Activated T-helper 1 cell treated with anti-CD3 and anti-CD28 coated beads, Interleukin-12 subunit alpha, Interleukin-12 subunit beta, Interleukin-2, Interleukin-4 antibody, amounts not matched to agents 30 ng/mL and 10 ng/mL and 1 ng/mL, durations not matched to agents 14 hours and 24 hours and 36 hours (primary cell): ENCODE results near the gene PRKCB. TPM values are rescaled to one million over a fixed set of nuclear protein-coding genes. Genes with fewer than 3 reads are reported as not detected.
"Not testable (repeated sequence)": the region's sequence is repeated elsewhere in the genome, so short reads cannot be mapped to it uniquely, and the experiment has no call there.

Source experiments
- DNase-seq: peaks from one replicate; pipeline ENCODE4 v3.0.0; 2021; ENCODE audit warnings: low spot score
- H3K27ac Mint-ChIP-seq: one replicate; pipeline ENCODE4 v1.8.0; 2021; ENCODE audit warnings: mild to moderate bottlenecking, mixed read lengths
- H3K27me3 Mint-ChIP-seq: one replicate; pipeline ENCODE4 v1.8.0; 2022; ENCODE audit warnings: mild to moderate bottlenecking, moderate library complexity, mixed read lengths; ENCODE audit not compliant: insufficient read depth
- H3K36me3 Mint-ChIP-seq: one replicate; pipeline ENCODE4 v1.8.0; 2021; ENCODE audit warnings: low read depth, mixed read lengths
- H3K4me1 Mint-ChIP-seq: one replicate; pipeline ENCODE4 v1.8.0; 2021; ENCODE audit warnings: low read depth, mixed read lengths
- H3K4me3 Mint-ChIP-seq: one replicate; pipeline ENCODE4 v1.8.0; 2021; ENCODE audit warnings: mild to moderate bottlenecking, moderate library complexity, mixed read lengths
- H3K9me3 Mint-ChIP-seq: one replicate; pipeline ENCODE4 v1.8.0; 2021; ENCODE audit warnings: mixed read lengths
- intact Hi-C: fragments of 100-400 bp; cut with micrococcal nuclease; formaldehyde crosslinking; loops from one replicate; pipeline ENCODE4 v1.15.1; 2024
- total RNA-seq: library from RNA; stranded (reverse); gene quantifications from 2 replicates; pipeline ENCODE4 v1.2.3, GENCODE V29; 2022

Gene PRKCB
- total RNA-seq, 1 donor from 2014 or later: 100 TPM

DNA sequence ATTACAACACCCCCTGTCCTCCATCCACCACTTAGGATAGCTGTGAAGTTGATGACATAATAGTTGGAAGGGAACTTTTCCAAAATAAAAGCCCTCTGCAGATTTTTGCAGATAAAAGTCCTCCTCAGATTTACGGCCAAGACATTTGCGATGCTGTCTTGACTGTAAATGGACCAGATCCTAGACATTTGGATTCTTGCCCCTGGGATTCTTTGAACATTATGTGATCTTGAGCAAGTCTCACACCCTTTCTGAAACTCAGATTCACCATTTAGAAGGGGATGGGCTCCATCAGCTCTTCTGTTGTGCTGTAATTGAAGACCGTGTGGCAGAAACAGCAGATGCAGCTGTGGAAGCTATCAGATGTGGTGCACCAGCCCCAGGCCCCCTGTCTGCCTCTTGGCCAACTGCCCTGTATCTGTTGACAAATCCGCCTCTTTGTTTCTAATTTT is 266.5 kb downstream of the PRKCB start:
- H3K27ac Mint-ChIP-seq: no peak overlapping the region
- no peaks in the 10 kb centered on the region for H3K27me3 Mint-ChIP-seq
- peaks cover 6% of the 10 kb centered on the region for H3K9me3 Mint-ChIP-seq
- no peak overlapping the region for H3K4me3 Mint-ChIP-seq
- H3K36me3 Mint-ChIP-seq: peaks cover 21% of the 10 kb centered on the region
- DNase-seq: no peak
- intact Hi-C loops: no loop called here
- H3K4me1 Mint-ChIP-seq: peaks cover 4% of the 10 kb centered on the region

DNA sequence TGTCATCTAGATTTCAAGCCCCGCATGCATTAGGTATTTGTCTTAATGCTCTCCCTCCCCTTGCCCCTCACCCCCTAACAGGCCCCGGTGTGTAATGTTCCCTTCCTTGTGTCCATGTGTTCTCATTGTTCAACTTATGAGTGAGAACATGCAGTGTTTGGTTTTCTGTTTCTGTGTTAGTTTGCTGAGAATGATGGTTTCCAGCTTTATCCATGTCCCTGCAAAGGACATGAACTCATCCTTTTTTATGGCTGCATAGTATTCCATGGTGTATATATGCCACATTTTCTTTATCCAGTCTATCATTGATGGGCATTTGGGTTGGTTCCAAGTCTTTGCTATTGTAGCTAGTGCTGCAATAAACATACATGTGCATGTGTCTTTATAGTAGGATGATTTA is 269.7 kb downstream of the PRKCB start:
- H3K27me3 Mint-ChIP-seq, DNase-seq, H3K9me3 Mint-ChIP-seq, H3K27ac Mint-ChIP-seq, H3K4me3 Mint-ChIP-seq, intact Hi-C loops, H3K4me1 Mint-ChIP-seq: not testable (repeated sequence)
- H3K36me3 Mint-ChIP-seq: peaks cover 11% of the 10 kb centered on the region

DNA sequence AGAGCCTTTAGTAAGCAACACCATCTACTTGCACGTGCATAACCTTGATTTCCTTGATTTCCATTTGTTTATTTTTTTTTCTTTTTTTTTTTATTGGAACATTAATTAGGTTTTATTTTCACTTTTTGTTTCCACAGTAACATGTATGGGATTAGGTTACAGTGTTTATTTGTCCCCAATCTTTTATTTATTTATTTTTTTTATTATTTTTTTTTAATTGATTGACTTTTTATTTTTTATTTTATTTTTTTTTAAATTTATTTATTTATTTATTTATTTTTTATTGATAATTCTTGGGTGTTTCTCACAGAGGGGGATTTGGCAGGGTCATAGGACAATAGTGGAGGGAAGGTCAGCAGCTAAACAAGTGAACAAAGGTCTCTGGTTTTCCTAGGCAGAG is 272.3 kb downstream of the PRKCB start:
- peaks cover 11% of the 10 kb centered on the region for H3K36me3 Mint-ChIP-seq
- intact Hi-C loops, DNase-seq, H3K9me3 Mint-ChIP-seq, H3K27me3 Mint-ChIP-seq, H3K4me1 Mint-ChIP-seq, H3K27ac Mint-ChIP-seq, H3K4me3 Mint-ChIP-seq: not testable (repeated sequence)

DNA sequence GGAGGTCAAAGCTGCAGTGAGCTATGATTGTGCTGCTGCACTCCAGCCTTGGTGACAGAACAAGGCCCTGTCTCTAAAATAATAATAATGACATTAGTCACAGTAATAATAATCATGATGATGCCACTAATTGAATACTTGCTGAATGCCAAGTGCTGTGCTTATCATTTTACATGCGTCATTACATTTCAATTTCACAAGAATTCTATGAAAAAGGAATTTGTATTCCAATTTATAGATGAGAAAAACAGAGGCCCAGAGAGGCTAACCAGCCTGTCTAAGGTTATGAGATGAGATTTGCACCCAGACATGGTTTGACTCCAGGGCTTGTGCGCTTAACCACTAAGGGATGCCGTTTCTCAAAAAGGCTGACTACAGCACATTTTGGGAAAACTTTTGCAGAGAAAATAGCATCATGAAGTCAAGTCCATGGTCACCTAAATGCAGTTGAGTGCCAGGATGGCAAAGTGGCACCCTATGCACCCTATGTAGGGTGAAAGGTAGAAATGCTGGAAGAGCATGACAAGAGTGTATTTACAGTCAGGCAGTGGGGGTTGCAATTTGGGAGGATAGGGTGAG is 276.0 kb downstream of the PRKCB start:
- Mint-ChIP-seq H3K27ac (no peak overlapping the region), H3K27me3 (no peaks in the 10 kb centered on the region), H3K36me3 (peaks cover 4% of the 10 kb centered on the region), H3K4me1 (no peaks in the 10 kb centered on the region), H3K4me3 (no peak overlapping the region), H3K9me3 (no peaks in the 10 kb centered on the region)
- no peak for DNase-seq
- intact Hi-C loops: no loop called here

DNA sequence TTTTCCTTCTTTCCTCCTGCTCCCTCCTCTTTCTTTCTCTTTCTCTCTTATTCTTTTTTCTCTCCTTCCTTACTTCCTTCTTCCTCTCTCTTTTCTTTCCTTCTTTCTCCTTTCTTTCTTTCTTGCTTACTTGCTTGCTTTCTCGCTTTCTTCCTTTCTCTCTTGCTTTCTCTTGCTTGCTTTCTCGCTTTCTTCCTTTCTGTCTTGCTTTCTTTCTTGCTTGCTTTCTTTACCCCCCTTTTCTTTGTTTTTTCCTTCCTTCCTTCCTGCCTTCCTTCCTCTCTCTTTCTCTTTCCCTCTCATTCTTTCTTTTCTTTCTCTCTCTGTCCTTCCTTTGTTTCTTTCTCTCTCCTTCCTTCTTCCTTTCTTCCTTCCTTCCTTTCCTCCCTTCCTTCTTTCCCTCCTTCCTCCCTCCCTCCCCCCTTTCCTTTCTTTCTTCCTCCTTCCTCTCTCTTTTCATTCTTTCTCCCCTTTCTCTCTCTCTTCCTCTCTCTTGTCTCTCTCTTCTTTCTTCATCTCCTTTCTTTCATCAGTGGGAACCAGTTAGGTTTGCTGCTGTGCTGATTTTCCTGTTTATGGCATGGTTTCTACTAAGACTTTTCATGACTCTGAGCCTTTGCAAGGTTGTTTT is 277.4 kb downstream of the PRKCB start:
- peaks cover 4% of the 10 kb centered on the region for H3K36me3 Mint-ChIP-seq
- no peak overlapping the region for H3K27ac Mint-ChIP-seq
- DNase-seq: no peak
- no peaks in the 10 kb centered on the region for H3K9me3 Mint-ChIP-seq
- H3K4me1 Mint-ChIP-seq: no peaks in the 10 kb centered on the region
- H3K27me3 Mint-ChIP-seq: no peaks in the 10 kb centered on the region
- no peak overlapping the region for H3K4me3 Mint-ChIP-seq
- intact Hi-C loops: no loop called here

DNA sequence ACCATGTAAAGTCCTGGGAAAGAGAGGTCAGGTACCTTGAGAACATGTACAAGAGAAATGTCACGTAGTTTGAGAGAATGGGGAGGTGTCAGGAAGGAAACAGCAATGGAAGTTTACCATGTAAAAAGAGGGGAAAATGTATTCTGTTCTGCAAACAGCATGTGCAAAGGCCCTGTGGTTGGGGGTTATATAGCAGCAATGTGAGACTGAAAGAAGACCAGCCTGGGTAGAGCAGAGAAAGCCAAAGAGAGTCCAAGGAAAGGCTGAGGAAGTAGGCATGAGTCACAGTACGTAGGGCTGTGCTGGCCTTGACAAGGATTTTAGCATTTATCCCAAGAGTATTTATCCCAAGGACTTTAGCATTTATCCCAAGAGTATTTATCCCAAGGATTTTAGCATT is 279.1 kb downstream of the PRKCB start:
- Mint-ChIP-seq H3K27ac (no peak overlapping the region), H3K4me3 (no peak overlapping the region), H3K9me3 (no peaks in the 10 kb centered on the region), H3K36me3 (peaks cover 9% of the 10 kb centered on the region), H3K27me3 (no peaks in the 10 kb centered on the region), H3K4me1 (no peaks in the 10 kb centered on the region)
- intact Hi-C loops: no loop called here
- DNase-seq: no peak

DNA sequence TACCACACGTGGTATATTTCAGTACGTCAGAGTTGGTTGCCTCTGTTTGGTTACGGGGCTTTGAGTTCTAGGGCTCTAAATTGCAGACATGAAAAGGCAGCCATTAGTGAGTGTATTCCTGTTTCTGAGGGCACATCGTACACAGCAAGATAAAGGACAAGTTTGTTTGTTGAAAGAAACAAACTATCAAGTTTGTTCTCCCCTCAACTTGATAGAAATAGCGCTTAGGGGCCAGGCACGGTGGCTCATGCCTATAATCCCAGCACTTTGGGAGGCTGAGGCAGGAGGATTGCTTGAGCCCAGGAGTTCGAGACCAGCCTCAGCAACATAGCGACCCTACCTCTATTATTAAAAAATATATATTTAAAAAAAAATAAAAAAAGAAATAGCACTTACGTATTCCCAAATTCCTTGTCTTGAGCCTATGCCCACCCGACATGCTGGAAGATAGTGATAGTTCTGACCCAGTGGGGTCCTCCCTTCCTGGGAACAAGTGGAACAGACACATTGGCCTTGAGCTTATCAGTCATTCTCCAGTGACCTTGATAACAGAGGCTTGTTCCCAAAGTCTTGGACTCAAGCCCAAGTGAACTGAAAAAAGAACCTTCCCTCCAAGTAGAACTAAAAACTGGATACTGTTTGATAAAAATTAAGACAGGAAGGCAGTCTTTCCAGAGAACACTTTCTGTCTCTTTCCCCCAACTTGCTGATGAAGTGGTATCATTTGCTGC is 280.4 kb downstream of the PRKCB start:
- Mint-ChIP-seq H3K4me3 (no peak overlapping the region), H3K9me3 (no peaks in the 10 kb centered on the region), H3K4me1 (no peaks in the 10 kb centered on the region), H3K27ac (no peak overlapping the region), H3K36me3 (peaks cover 11% of the 10 kb centered on the region), H3K27me3 (no peaks in the 10 kb centered on the region)
- intact Hi-C loops: no loop called here
- no peak for DNase-seq

DNA sequence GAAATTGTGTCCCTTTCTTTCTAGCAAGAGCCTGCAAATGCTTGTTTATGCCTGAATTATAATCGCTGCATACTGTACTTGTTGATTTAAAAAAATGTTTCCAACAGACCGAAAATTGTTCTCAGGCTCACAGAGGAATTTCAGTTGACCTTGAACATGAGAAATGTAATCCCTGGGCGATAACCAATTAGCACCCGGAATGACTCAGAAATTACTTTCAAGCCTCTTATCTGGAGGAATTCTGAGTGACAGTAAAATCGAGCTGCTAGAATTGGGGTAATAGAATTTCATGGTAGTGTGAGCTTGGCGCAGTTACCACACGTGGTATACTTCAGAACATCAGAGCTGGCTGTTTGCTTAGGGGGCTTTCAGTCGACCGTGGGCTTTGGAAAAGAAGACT is 281.2 kb downstream of the PRKCB start:
- no peaks in the 10 kb centered on the region for H3K9me3 Mint-ChIP-seq
- DNase-seq: no peak
- H3K27ac Mint-ChIP-seq: no peak overlapping the region
- no peaks in the 10 kb centered on the region for H3K4me1 Mint-ChIP-seq
- peaks cover 11% of the 10 kb centered on the region for H3K36me3 Mint-ChIP-seq
- no peaks in the 10 kb centered on the region for H3K27me3 Mint-ChIP-seq
- intact Hi-C loops: no loop called here
- no peak overlapping the region for H3K4me3 Mint-ChIP-seq

DNA sequence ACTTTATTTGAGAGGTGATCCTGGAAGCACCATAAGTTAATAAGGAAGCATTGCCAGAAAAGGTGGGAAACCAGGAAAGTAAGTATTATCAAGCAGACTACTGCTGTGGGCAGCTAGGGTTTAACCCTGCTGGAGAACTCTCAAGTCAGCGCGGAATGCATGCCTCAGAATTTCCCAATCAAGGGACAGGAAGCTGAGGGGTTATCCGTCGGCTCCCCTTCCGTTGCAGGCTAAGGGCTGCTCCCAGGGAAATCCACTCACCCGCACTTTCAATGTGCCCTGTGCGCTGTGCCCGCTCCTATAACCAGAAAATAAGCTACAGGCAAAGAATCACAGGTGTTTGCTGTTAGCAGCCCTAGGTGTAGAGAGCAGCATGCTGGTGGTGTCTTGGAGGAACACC is 281.9 kb downstream of the PRKCB start:
- H3K9me3 Mint-ChIP-seq: no peaks in the 10 kb centered on the region
- H3K27me3 Mint-ChIP-seq: no peaks in the 10 kb centered on the region
- no peak overlapping the region for H3K27ac Mint-ChIP-seq
- no peak overlapping the region for H3K4me3 Mint-ChIP-seq
- H3K4me1 Mint-ChIP-seq: no peaks in the 10 kb centered on the region
- intact Hi-C loops: no loop called here
- peaks cover 11% of the 10 kb centered on the region for H3K36me3 Mint-ChIP-seq
- no peak for DNase-seq

DNA sequence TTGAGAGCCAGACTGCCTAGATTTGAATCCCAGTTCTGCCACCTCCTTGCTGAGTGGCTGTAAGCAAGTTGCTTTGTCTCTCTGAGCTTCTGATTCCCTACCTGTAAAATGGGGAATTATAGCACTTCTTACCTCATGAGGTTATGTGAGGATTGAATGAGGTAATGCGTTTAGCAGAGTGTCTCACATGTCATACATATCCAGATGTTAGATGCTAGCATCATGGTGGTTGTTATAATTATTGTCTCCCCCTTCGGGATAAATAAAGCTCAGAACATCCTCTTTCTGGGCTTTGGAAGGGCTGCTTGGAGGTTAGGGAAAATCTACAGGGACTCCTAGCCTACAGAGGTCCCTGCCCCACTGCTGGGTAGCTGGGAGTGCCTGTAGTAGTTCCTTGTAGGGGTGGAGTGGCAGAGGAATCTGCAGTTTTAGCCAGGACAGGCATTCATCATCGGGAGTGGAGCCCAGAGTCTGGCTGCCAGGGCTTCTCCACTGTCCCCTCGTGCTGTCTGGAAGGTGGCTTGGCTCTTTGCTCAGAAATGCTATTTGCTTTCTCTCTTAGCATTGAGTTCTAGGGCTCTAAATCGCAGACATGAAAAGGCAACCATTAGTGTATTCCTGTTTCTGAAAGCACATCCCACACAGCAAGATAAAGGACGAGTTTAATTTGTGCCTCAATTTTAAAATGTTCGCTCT is 282.5 kb downstream of the PRKCB start:
- Mint-ChIP-seq H3K4me3 (no peak overlapping the region), H3K4me1 (no peaks in the 10 kb centered on the region), H3K9me3 (no peaks in the 10 kb centered on the region), H3K27me3 (no peaks in the 10 kb centered on the region), H3K27ac (no peak overlapping the region), H3K36me3 (peaks cover 15% of the 10 kb centered on the region)
- DNase-seq: no peak
- intact Hi-C loops: no loop called here

DNA sequence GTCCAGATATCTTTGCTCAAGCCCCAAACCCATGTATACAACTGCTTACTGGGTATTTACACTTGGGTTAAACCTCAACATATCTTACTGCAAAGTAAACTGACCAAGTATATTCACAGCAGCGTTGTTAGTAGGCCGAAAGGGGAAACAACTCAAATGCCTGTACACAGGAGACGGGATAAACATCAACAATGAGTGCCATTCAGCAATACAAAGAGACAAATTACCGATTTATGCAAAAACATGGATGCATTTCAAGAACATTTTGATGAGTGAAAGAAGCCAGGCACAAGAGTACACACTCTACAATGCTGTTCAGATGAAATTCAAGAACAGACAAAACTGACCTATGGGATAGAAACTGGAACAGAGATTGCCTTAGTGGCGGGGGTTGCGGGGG is 284.0 kb downstream of the PRKCB start:
- intact Hi-C loops: no loop called here
- no peaks in the 10 kb centered on the region for H3K9me3 Mint-ChIP-seq
- no peak overlapping the region for H3K4me3 Mint-ChIP-seq
- no peak for DNase-seq
- H3K4me1 Mint-ChIP-seq: no peaks in the 10 kb centered on the region
- H3K27ac Mint-ChIP-seq: no peak overlapping the region
- peaks cover 24% of the 10 kb centered on the region for H3K36me3 Mint-ChIP-seq
- H3K27me3 Mint-ChIP-seq: no peaks in the 10 kb centered on the region

DNA sequence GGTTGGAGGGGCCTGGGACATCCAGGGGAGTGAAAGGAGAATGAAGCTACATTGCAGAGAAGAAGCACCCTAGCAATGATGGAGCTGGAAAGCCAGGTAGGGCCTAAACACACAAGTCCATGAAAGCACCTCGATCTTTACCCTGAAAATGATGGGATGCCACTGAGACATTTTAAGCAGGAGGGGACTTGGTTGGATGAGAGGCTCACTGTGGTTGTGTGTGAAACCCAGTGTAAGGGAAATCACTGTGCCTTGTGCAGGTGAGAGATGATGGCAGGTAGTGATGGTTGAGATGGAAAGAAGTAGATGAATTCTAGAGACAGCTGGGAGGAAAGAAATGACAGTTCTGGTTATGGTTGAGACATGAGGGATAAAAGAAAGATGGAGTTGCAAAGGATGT is 287.5 kb downstream of the PRKCB start:
- H3K4me3 Mint-ChIP-seq: no peak overlapping the region
- intact Hi-C loops: no loop called here
- peaks cover 34% of the 10 kb centered on the region for H3K36me3 Mint-ChIP-seq
- DNase-seq: no peak
- H3K4me1 Mint-ChIP-seq: no peaks in the 10 kb centered on the region
- H3K27me3 Mint-ChIP-seq: no peaks in the 10 kb centered on the region
- no peaks in the 10 kb centered on the region for H3K9me3 Mint-ChIP-seq
- H3K27ac Mint-ChIP-seq: no peak overlapping the region

DNA sequence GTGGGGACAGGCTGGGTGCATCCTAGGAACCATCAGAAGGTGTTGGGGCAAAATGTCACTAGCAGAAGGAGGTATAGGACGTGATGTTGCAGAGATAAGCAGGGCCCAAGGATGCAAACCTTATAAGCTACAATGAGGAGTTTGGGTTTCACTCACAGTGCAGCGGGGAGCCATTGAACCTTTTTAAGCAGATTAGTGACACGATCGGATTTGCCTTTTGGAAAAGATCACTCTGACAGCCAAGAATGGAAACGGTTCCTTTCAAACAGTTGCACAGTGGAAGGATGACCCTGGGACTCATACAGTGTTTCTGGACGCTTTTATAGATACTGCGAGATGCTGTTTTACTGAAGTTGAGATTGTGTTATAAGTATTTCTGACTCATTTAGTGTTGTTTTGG is 288.5 kb downstream of the PRKCB start:
- H3K4me1 Mint-ChIP-seq: no peaks in the 10 kb centered on the region
- H3K36me3 Mint-ChIP-seq: peaks cover 32% of the 10 kb centered on the region
- no peaks in the 10 kb centered on the region for H3K27me3 Mint-ChIP-seq
- intact Hi-C loops: no loop called here
- H3K4me3 Mint-ChIP-seq: no peak overlapping the region
- DNase-seq: no peak
- H3K9me3 Mint-ChIP-seq: no peaks in the 10 kb centered on the region
- no peak overlapping the region for H3K27ac Mint-ChIP-seq
